ENCODE results near the gene PTPRD. TPM values are rescaled to one million over a fixed set of nuclear protein-coding genes. Genes with fewer than 3 reads are reported as not detected.

PTPRD gene
- total RNA-seq, 1 donor from 2014 or later, result 6.9 TPM

GRCh38 chr9:8762479-8763085, 1850.2 kb downstream of the PTPRD start:
- H3K4me3 ChIP-seq, result no peak overlapping the region
- H3K27ac ChIP-seq, result no peak overlapping the region
- no peaks in the 10 kb centered on the region for H3K36me3 ChIP-seq
- peaks cover 0 to 5% of the 10 kb centered on the region in 2 donors for H3K4me1 ChIP-seq
- no peak for TF ChIP-seq CTCF (IDR thresholded peaks at IDR 0.05)
- intact Hi-C loops (cut with DNase I), result loop anchor here (10.0 kb wide), 1 partner anchor 62 kb away; no protein-coding TSS in a partner anchor
- H3K27me3 ChIP-seq, result no peaks in the 10 kb centered on the region
- DNase-seq (ENCODE audit: low spot score in 2 of 2), result no peak
- no peaks in the 10 kb centered on the region for H3K9me3 ChIP-seq

- H3K27me3 ChIP-seq, result no peaks in the 10 kb centered on the region
- DNase-seq (ENCODE audit: low spot score in 2 of 2), result no peak
- peaks cover 0 to 5% of the 10 kb centered on the region in 2 donors for H3K4me1 ChIP-seq
- no peak for TF ChIP-seq CTCF (IDR thresholded peaks at IDR 0.05)
- H3K36me3 ChIP-seq, result no peaks in the 10 kb centered on the region
- no peak overlapping the region for H3K4me3 ChIP-seq
- H3K9me3 ChIP-seq, result no peaks in the 10 kb centered on the region
- peak overlapping the region in 1 of 2 donors; percentile 73 for H3K27ac ChIP-seq
- intact Hi-C loops (cut with DNase I), result loop anchor here (10.0 kb wide), 1 partner anchor 65 kb away; no protein-coding TSS in a partner anchor
Measured at GRCh38 chr9:8760000-8760767, 1852.6 kb downstream of the PTPRD start.

- Histone ChIP-seq H3K27ac (no peak overlapping the region), H3K9me3 (no peaks in the 10 kb centered on the region), H3K27me3 (no peaks in the 10 kb centered on the region), H3K36me3 (no peaks in the 10 kb centered on the region), H3K4me3 (no peak overlapping the region), H3K4me1 (peaks cover 0 to 5% of the 10 kb centered on the region in 2 donors)
- TF ChIP-seq CTCF (IDR thresholded peaks at IDR 0.05), result no peak
- DNase-seq (ENCODE audit: low spot score in 2 of 2), result no peak
- intact Hi-C loops (cut with DNase I), result no loop called here
Measured at GRCh38 chr9:8757881-8758280, 1854.9 kb downstream of the PTPRD start.

- H3K4me3 ChIP-seq, result no peak overlapping the region
- DNase-seq (ENCODE audit: low spot score in 2 of 2), result no peak
- no peaks in the 10 kb centered on the region for H3K36me3 ChIP-seq
- no peak for TF ChIP-seq CTCF (IDR thresholded peaks at IDR 0.05)
- H3K27me3 ChIP-seq, result no peaks in the 10 kb centered on the region
- no peaks in the 10 kb centered on the region for H3K9me3 ChIP-seq
- H3K4me1 ChIP-seq, result no peaks in the 10 kb centered on the region
- H3K27ac ChIP-seq, result no peak overlapping the region
- intact Hi-C loops (cut with DNase I), result no loop called here
Measured at GRCh38 chr9:8754751-8755150, 1858.1 kb downstream of the PTPRD start.

GRCh38 chr9:8751406-8751930, 1861.3 kb downstream of the PTPRD start:
- Histone ChIP-seq H3K4me3 (no peak overlapping the region), H3K27ac (no peak overlapping the region), H3K36me3 (no peaks in the 10 kb centered on the region), H3K27me3 (no peaks in the 10 kb centered on the region), H3K4me1 (no peaks in the 10 kb centered on the region), H3K9me3 (no peaks in the 10 kb centered on the region)
- no peak for DNase-seq (ENCODE audit: low spot score in 2 of 2)
- intact Hi-C loops (cut with DNase I), result no loop called here
- TF ChIP-seq CTCF (IDR thresholded peaks at IDR 0.05), result no peak
